HG03460 (cell line): ENCODE measurements around the gene BHLHE40.

Experiments used
- ATAC-seq: cut with Tn5 transposase; IDR thresholded peaks from one replicate; pipeline ENCODE4 v1.9.1; 2021; ENCODE audit not compliant: unreplicated experiment

BHLHE40 gene

DNA sequence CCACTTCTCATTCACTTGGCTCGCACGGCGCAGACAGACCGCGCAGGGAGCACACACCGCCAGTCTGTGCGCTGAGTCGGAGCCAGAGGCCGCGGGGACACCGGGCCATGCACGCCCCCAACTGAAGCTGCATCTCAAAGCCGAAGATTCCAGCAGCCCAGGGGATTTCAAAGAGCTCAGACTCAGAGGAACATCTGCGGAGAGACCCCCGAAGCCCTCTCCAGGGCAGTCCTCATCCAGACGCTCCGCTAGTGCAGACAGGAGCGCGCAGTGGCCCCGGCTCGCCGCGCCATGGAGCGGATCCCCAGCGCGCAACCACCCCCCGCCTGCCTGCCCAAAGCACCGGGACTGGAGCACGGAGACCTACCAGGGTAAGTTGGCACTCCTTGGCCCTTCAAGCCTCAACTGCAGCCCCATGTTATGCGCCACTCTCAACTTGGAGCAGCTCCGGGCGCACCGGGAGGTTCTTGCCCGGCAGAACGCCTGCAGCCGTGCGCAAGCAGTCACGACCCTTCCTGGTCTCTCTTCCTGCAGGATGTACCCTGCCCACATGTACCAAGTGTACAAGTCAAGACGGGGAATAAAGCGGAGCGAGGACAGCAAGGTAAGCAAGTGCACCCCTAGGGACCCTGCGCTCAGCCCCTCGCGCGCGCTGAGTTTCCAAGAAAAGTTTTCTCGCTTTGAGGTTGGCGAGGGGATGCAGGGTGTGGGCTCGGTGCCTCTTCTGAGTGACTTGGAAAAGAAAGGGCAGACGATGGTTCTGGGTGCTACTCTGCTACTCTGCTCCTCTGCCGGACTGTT is at the start of gene BHLHE40:
Gene BHLHE40, plus strand, starts transcription at position 10 of the 801 bp plus-strand sequence. Its CDS starts 282 bp downstream, at position 292.
- ATAC-seq: peak; percentile 6

GRCh38 chr3:4930501-4930900 is 48.7 kb upstream of the BHLHE40 start:
- ATAC-seq: no peak

DNA sequence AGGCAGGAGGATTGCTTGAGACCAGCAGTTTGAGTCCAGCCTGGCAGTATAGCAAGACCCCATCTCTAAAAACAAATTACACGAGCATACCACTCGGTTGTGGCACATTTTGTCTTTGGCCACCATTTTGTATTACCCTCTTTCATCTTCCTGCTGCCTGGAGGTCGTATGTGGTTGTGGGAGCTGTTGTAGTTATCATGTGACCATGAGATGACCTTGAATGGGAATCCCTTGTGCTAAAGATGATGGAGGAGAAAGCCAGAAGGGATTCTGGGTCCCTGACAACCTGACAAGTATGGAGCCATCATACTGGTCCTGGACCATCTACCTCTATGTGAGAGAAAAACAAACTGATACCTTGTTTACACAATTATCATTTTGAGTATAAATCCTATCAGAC is 45.2 kb upstream of the BHLHE40 start:
- no peak for ATAC-seq

- no peak for ATAC-seq
Measured at GRCh38 chr3:4935347-4935746, 43.9 kb upstream of the BHLHE40 start.

DNA sequence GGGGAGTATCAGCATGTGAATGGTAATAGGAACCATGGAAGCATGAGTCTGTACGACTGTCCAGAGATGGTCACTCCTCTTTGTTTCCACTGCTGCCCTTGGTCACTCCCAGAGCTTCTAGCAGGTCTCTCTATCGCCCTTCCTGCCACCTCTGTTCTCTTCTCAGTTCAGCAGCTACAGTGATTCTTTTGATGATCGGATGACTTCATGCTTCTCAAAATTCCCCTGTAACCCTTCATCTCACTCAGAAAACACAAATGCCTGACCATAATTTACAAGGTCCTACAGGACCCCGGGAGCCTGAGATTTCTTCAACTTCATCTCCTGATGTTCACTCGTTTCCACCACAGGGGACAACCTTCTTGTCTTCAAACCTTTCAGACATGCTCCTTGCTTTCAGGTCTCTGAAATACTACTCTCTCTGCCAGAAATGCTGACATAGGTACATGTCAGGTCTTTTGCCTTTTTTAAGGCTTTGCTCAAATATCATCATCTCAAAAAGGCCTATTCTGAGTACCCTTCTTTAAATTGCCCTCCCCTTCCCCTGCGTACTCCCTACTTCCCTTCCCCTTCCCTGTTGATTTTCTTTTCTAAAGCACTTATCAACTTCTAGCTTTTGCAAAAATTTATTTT is 42.1 kb upstream of the BHLHE40 start:
- ATAC-seq: no peak

DNA sequence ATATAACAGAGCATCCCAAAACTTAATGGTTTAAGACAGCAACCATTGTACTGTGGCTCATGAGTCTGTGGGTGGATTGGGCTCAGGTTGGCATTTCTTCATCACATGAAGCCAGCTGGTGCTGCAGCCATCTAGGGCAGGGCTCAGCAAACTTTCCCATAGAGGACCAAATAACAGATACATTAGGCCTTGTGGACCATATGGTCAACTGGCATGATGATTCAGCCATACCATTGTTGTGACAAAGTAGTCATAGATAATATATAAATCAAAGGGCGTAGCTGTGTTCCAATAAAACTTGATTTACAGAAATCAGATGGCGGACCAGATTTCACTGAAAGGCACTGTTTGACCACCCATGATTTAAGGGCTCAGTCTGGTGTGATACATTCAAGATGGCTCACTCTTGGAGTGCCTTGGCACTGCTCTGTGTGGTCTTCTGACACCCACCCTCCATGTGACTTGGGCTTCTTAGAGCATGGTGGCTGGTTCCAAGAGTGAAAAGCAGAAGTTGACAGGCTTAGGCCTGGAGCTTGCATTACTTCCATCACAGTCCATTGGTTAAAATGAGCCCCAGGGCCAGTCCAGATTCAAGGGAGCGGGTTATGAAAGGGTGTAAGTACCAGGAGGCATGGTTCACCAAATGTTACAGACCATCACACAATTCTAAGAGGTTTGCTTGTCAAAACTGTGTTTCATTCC is 40.8 kb upstream of the BHLHE40 start:
- no peak for ATAC-seq

GRCh38 chr3:4939276-4939675 is 40.0 kb upstream of the BHLHE40 start:
- no peak for ATAC-seq

- ATAC-seq: no peak
Measured at GRCh38 chr3:4940985-4941384, 38.3 kb upstream of the BHLHE40 start.

DNA sequence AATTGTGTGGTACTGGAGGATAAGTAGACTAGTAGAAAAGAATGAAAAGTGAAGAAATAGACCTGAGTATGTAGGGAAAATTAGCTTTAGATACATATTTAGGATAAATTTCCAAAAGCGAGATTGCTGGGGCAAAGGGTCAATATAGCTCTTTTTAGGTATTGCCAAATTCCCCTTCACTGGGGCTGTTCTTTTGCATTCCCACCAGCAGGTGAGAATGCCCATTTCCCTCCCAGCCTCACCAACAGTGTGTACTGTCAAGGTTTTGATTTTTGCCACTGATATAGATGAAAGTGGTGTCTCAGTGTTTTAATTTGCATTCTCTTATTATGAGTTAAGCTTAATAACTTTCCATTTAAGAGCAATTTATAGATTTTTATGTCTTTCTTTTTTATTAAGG is 35.7 kb upstream of the BHLHE40 start:
- ATAC-seq: no peak

DNA sequence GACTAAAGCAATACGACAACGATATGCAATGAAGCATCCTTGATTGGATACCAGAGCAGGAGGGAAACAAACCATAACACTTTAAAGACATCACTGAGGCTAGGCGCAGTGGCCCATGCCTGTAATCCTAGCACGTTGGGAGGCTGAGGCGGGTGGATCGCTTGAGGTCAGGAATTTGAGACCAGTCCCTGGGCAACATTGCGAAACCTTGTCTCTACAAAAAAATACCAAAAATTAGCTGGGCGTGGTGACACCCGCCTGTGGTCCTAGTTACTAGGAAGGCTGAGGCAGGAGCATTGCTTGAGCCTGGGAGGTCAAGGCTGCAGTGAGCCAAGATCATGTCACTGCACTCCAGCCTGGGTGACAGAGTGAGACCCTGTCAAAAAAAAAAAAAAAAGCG is 33.9 kb upstream of the BHLHE40 start:
- ATAC-seq: no peak

- no peak for ATAC-seq
Measured at GRCh38 chr3:4947028-4947427, 32.2 kb upstream of the BHLHE40 start.

GRCh38 chr3:4948395-4948794 is 30.8 kb upstream of the BHLHE40 start:
- no peak for ATAC-seq

GRCh38 chr3:4949004-4949403 is 30.2 kb upstream of the BHLHE40 start:
- ATAC-seq: no peak

GRCh38 chr3:4949659-4950058 is 29.6 kb upstream of the BHLHE40 start:
- ATAC-seq: no peak

- no peak for ATAC-seq
Measured at GRCh38 chr3:4950351-4950784, 28.9 kb upstream of the BHLHE40 start.

GRCh38 chr3:4950948-4951347 is 28.3 kb upstream of the BHLHE40 start:
- ATAC-seq: no peak

DNA sequence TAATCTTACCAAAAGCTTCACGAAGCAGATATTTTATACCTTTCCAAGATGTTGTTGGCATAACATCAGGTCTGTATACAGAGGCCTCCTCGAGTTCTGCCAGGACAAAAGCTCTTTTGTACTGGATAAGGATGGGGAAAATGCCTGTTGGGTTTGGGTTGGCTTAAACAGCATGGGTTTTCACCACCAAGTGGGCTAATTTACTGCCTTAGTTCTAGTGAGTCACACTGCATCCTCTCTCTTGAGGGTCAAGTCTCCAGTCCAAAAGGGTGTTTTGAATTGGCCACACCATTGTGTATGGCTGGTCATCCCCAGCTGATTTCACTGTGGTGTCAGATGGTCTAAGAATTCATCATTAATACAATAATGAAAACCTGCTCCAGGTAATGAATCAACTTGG is 26.1 kb upstream of the BHLHE40 start:
- ATAC-seq: no peak

GRCh38 chr3:4954256-4955000 is 24.8 kb upstream of the BHLHE40 start:
- no peak for ATAC-seq

- ATAC-seq: no peak
Measured at GRCh38 chr3:4956099-4956498, 23.1 kb upstream of the BHLHE40 start.

DNA sequence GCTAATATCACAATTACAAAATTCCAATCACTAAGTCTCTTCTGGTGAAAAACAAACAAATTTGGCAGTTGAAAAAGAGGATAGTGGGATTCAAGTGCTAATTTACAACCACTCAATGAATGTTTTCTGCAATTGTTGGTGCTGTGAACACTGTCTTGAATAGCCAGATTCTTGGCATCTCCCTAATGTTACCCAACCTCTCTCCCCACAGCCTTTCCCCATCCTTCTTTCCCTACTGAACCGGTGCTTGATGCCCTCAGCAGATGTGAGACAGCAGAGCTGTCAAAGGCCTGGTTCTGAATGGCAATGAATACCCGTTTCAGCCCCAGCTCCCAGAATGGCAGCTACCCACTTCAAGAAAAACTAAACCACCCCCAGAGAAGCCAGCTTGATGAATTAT is 22.5 kb upstream of the BHLHE40 start:
- ATAC-seq: no peak

- ATAC-seq: no peak
Measured at GRCh38 chr3:4957978-4958377, 21.3 kb upstream of the BHLHE40 start.
